ENCODE data around the gene MED12L. TPM values are rescaled to one million over a fixed set of nuclear protein-coding genes. Genes with fewer than 3 reads are reported as not detected.

MED12L gene
- total RNA-seq, 1 experiment from 2014 or later: 3.0 TPM

GRCh38 chr3:151159806-151160205, 74.3 kb downstream of the MED12L start:
- no peak overlapping the region for H3K27ac ChIP-seq
- no peaks in the 10 kb centered on the region for H3K79me2 ChIP-seq (ENCODE audit: low read depth)
- H3K27me3 ChIP-seq (ENCODE audit: insufficient read depth, low read depth): no peaks in the 10 kb centered on the region
- intact Hi-C loops (cut with micrococcal nuclease; ENCODE audit: unreplicated experiment): no loop called here
- CTCF ChIA-PET: no interaction called here
- no peak overlapping the region for H2AFZ ChIP-seq
- TF ChIP-seq EZH2 (IDR thresholded peaks at IDR 0.05; ENCODE audit: low read depth): no peak
- TF ChIP-seq CTCF (conservative IDR thresholded peaks at IDR 0.05): no peak
- DNase-seq: no peak
- H3K4me3 ChIP-seq: no peak overlapping the region
- H3K4me1 ChIP-seq (replicated peaks; ENCODE audit: insufficient read depth): no peaks in the 10 kb centered on the region; the same call in 1 of the 2 replicates
- POLR2A ChIA-PET (ENCODE audit: unreplicated experiment): no interaction called here
- no peaks in the 10 kb centered on the region for H4K20me1 ChIP-seq (ENCODE audit: insufficient read depth)
- no TSS peak for BruUV-seq (replicated peaks)
- no peak overlapping the region for H3K4me2 ChIP-seq
- H3K9me3 ChIP-seq (ENCODE audit: insufficient read depth, low read depth): no peaks in the 10 kb centered on the region
- no peaks in the 10 kb centered on the region for H3K9me2 ChIP-seq (ENCODE audit: insufficient read depth)
- no peaks in the 10 kb centered on the region for H3F3A ChIP-seq (ENCODE audit: insufficient read depth, low read depth)
- no peaks in the 10 kb centered on the region for H3K36me3 ChIP-seq (ENCODE audit: low read depth)

- ChIA-PET CTCF (no interaction called here), POLR2A (ENCODE audit: unreplicated experiment) (no interaction called here)
- no peaks in the 10 kb centered on the region for H3K9me3 ChIP-seq (ENCODE audit: insufficient read depth, low read depth)
- no TSS peak for BruUV-seq (replicated peaks)
- H3K79me2 ChIP-seq (ENCODE audit: low read depth): no peaks in the 10 kb centered on the region
- no peak for DNase-seq
- H3K4me2 ChIP-seq: no peak overlapping the region
- no peak overlapping the region for H3K4me3 ChIP-seq
- H3F3A ChIP-seq (ENCODE audit: insufficient read depth, low read depth): no peaks in the 10 kb centered on the region
- H2AFZ ChIP-seq: no peak overlapping the region
- H3K27ac ChIP-seq: no peak overlapping the region
- H3K27me3 ChIP-seq (ENCODE audit: insufficient read depth, low read depth): no peaks in the 10 kb centered on the region
- no peaks in the 10 kb centered on the region for H3K9me2 ChIP-seq (ENCODE audit: insufficient read depth)
- intact Hi-C loops (cut with micrococcal nuclease; ENCODE audit: unreplicated experiment): loop anchor here (5.0 kb wide), 3 partner anchors 62 to 1407 kb away; no protein-coding TSS in a partner anchor
- TF ChIP-seq EZH2 (IDR thresholded peaks at IDR 0.05; ENCODE audit: low read depth) (no peak), CTCF (conservative IDR thresholded peaks at IDR 0.05) (no peak)
- H3K36me3 ChIP-seq (ENCODE audit: low read depth): no peaks in the 10 kb centered on the region
- H4K20me1 ChIP-seq (ENCODE audit: insufficient read depth): no peaks in the 10 kb centered on the region
- H3K4me1 ChIP-seq (replicated peaks; ENCODE audit: insufficient read depth): no peaks in the 10 kb centered on the region
Measured at GRCh38 chr3:151165226-151165625, 79.8 kb downstream of the MED12L start.

- H3K36me3 ChIP-seq (ENCODE audit: low read depth): no peaks in the 10 kb centered on the region
- H3K4me3 ChIP-seq: no peak overlapping the region
- no peak overlapping the region for H3K4me2 ChIP-seq
- H3K9me2 ChIP-seq (ENCODE audit: insufficient read depth): no peaks in the 10 kb centered on the region
- H3K79me2 ChIP-seq (ENCODE audit: low read depth): no peaks in the 10 kb centered on the region
- H3K4me1 ChIP-seq (replicated peaks; ENCODE audit: insufficient read depth): no peaks in the 10 kb centered on the region
- BruUV-seq (replicated peaks): no TSS peak
- H2AFZ ChIP-seq: no peak overlapping the region
- no peaks in the 10 kb centered on the region for H3F3A ChIP-seq (ENCODE audit: insufficient read depth, low read depth)
- no peaks in the 10 kb centered on the region for H3K27me3 ChIP-seq (ENCODE audit: insufficient read depth, low read depth)
- intact Hi-C loops (cut with micrococcal nuclease; ENCODE audit: unreplicated experiment): loop anchor here (5.0 kb wide), 3 partner anchors 61 to 1406 kb away; no protein-coding TSS in a partner anchor
- ChIA-PET POLR2A (ENCODE audit: unreplicated experiment) (no interaction called here), CTCF (no interaction called here)
- no peak for DNase-seq
- no peaks in the 10 kb centered on the region for H4K20me1 ChIP-seq (ENCODE audit: insufficient read depth)
- TF ChIP-seq CTCF (conservative IDR thresholded peaks at IDR 0.05) (no peak), EZH2 (IDR thresholded peaks at IDR 0.05; ENCODE audit: low read depth) (no peak)
- H3K9me3 ChIP-seq (ENCODE audit: insufficient read depth, low read depth): no peaks in the 10 kb centered on the region
- no peak overlapping the region for H3K27ac ChIP-seq
Measured at GRCh38 chr3:151166161-151166560, 80.7 kb downstream of the MED12L start.
